GM18526 (cell line): ENCODE results near the gene DPP7.

Experiments
- POLR2A ChIP-seq: IDR thresholded peaks from 3 replicates; pipeline ENCODE4 v1.6.1; 2011; ENCODE audit not compliant: insufficient read length; ENCODE audit errors: extremely low read depth

The DPP7 gene

DNA sequence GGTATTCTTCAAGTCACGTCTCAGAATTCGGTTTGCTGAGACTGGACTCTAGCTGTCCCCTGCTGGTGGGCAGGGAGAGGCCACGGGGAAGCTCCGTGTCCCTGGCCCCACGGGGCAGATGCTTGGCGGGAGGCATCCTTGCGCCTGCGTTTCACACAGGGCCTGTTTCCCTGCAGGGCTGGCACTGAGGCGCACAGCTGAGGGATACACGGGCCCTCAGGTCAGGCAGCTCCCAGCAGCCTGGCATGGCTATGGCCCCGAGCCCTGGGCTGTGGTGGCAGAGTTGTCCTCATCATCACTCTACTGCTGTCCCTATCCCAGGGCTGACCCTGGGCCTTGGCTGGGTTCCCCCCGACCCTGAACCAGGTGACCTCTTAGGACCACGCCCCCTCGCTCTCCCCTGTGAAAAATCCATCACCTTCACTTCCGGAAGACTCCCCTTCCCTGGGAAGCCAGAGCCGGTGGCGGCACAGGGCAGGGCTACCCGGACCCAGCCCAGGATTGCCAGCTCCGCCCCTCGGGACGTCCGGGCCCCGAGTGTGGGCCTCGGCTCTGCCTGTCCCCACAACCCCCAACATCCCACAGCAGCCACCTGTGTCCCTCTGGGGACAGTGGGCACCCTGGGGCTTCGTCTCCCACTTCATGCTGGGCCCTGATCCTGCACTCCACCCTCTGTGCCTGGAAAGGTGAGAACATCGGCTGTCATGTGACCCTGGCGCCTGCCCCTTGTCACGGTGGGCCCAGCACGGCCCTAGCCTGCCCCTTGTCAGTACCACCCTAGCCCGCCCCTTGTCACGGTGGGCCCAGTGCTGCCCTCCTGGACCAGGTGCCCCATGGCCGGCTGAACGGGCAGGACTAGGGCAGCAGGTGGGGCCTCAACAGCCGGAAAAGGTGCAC is 5.0 kb downstream of the DPP7 start:
- no peak for TF ChIP-seq POLR2A

- TF ChIP-seq POLR2A = no peak
These were observed 5.8 kb downstream of the DPP7 start for GRCh38 chr9:137108608-137109249.

DNA sequence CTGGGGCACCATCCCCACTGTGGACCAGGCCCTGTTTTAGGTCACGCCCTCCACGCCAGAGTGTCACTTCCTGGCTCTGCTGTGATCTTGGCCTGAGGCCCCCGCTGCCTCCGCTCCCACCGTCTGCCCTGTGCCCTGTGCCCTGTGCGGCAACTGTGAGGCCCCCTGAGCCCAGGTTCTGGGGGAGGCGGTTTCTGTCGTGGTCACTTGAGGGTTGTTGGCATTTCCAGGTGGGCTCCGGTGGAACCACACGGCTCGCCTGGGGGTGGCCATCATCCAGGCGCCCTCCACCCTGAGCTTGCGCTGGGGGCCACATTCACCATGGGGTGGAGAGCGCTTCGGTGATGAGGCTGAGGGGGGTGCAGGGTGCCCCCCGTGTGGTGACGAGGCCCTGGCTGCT is 6.6 kb downstream of the DPP7 start:
- TF ChIP-seq POLR2A = no peak

GRCh38 chr9:137107312-137107921 is 7.1 kb downstream of the DPP7 start:
- no peak for TF ChIP-seq POLR2A

DNA sequence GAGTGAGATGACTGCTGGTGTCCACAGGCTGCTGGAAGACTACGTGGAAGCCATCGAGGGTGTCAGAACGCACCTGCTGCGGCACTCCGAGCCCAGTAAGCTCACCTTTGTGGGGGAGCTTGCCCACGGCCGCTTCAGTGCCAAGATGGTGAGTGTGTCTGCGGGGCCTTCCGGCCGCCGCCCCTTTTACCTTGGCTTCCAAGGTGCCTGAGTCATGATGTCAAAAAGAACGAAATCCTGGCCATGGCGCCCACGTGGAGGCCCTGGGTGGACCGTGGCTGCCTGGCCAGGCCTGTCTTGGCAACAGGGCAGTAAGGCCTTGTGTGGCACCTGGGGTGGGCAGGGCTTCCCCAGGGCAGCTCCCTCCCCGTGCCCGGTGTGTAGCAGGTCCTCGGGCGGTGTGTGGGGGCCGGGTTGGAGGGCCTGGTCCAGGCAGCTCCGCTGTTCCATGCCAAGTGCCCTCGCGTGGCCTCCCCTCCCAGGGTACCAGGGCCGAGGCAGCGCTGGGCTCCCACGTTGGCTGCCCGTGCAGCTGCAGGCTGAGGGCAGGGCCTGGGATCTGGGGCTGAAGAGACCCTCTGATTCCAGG is 7.8 kb downstream of the DPP7 start:
- no peak for TF ChIP-seq POLR2A

DNA sequence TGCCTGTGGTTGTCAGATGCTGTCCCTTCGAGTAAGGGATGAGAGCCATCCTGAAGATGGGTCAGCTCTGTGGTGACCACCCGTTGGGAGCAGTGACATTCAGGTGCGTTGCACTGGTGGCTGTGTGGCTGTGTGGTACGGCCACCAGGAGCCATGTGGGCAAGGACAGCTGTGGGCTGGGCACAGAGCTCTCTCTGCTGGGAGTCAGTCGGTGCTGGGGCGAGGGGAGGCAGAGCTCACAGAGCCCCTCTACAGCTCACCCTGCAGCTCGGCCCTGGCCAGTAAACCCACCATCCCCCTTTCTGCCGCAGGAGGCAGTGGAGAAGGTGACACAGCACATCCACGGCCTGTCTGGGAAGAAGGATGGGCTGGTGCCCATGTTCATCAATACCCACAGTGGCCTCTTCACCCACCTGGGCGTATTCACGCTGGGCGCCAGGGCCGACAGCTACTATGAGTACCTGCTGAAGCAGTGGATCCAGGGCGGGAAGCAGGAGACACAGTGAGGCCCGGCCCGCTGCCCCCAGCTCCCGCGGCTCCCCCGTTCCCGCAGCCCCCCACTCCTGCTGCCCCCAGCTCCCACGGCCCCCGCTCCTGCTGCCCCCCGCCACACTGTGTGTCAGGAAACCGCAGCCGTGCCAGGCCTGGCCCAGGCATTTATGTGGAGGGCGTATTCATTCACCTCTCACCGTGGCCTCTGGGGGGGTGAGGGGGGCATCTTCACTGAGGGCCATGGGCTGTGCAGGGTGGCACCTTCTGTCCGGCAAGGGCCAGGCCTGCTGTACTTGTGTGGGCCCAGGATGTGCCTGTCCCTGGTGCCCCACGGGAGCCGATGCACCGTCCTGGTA is 8.5 kb downstream of the DPP7 start:
- no peak for TF ChIP-seq POLR2A

DNA sequence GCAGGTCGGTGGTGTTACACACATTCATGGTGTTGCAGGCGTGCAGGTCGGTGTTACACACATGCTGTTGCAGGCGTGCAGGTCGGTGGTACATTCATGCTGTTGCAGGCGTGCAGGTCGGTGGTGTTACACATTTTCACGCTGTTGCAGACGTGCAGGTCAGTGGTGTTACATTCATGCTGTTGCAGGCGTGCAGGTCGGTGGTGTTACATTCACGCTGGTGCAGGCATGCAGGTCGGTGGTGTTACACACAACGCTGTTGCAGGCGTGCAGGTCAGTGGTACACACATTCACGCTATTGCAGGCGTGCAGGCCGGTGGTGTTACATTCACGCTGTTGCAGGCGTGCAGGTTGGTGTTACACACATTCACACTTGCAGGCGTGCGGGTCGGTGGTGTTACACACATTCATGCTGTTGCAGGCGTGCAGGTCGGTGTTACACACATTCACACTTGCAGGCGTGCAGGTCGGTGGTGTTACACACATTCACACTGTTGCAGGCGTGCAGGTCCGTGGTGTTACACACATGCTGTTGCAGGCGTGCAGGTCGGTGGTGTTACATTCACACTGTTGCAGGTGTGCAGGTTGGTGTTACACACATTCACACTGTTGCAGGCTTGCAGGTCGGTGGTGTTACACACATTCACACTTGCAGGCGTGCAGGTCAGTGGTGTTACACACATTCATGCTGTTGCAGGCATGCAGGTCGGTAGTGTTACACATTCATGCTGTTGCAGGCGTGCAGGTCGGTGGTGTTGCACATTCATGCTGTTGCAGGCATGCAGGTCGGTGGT is 11.1 kb downstream of the DPP7 start:
- no peak for TF ChIP-seq POLR2A

DNA sequence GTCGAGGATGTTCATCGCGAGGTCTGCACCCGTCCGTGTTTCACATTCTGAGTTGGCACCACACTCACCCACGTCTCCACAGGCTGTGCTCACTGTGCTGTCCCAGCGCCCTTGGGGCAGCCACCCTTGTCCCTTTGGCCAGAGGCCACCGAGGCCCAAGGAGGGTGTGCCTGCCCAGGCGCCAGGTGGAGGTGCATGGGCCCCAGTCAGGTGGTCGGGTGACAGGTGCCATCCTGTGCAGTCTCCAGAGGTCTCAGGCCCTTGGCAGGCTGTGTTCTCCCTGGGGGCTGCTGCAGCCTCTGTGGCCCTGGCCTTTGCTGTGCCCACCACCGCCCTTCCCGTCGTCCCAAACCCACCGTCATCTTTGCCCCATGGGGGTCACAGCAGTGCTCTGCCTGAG is 15.3 kb downstream of the DPP7 start:
- TF ChIP-seq POLR2A = no peak

DNA sequence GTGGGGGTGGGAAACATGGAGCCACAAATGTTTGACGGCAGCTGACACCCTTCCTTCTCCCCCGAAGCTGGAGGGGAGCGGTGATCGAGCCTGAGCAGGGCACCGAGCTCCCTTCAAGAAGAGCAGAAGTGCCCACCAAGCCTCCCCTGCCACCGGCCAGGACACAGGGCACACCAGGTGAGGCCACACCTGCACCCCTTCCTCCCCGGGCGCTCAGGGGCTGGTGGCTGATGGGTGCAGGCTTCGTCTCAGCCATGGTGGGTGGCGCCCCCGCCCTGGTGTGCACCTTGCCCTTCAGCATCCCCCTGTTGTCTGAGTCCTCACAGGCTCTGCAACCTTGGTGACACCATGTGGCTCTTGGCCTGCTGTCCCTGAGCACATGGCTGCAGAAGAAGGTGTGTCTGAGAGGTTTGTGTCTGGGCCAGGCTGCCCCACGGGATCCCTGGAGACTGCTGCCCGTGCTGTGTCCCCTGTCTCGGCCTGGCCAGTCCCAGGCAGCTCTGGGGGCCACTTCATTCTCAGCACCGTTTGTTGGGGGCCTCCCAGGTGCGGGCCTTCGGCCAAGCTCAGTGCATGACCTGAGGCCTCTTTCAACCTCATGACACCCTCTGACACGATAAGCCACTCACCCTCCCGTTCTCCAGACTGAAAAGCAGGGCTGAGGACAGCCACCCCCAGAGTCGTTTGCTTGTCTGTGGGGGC is 16.6 kb downstream of the DPP7 start:
- TF ChIP-seq POLR2A = no peak

DNA sequence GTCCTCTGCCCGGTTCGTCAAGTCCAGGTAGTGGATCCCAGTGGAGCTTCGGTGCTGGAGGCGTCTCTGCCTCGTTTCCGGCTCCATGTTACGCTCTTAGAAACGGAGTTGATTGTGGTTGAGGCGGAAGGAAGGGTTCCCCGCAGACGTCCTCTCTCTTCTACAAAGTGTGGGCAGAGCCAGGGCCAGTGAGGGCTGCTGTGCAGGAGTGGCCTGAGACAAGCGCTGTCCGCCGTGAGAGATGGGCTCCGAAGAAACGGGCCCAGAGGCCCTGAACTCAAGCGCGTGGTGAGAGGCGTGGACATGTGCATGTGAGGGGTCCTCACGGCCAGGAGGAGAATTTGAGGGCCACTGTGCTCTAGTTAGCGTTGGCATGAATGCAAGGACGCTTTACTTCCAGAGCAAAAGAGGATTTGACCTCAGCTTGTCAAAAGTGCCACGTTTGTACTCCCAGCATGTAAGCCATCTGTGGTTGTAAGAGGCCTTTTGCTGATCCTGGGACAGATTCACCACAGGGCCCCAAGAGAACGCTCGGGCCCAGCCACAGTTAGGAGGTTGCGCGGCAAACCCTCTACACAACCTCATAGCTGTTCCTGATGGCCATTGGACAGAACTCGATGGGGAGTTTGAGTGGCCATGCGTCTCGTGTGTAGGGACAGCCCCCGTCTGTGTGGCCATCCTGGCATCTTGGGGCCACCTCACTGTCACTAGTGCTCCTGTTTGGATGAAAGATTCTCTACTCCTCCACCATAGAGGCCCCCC is 17.6 kb downstream of the DPP7 start:
- TF ChIP-seq POLR2A = no peak

DNA sequence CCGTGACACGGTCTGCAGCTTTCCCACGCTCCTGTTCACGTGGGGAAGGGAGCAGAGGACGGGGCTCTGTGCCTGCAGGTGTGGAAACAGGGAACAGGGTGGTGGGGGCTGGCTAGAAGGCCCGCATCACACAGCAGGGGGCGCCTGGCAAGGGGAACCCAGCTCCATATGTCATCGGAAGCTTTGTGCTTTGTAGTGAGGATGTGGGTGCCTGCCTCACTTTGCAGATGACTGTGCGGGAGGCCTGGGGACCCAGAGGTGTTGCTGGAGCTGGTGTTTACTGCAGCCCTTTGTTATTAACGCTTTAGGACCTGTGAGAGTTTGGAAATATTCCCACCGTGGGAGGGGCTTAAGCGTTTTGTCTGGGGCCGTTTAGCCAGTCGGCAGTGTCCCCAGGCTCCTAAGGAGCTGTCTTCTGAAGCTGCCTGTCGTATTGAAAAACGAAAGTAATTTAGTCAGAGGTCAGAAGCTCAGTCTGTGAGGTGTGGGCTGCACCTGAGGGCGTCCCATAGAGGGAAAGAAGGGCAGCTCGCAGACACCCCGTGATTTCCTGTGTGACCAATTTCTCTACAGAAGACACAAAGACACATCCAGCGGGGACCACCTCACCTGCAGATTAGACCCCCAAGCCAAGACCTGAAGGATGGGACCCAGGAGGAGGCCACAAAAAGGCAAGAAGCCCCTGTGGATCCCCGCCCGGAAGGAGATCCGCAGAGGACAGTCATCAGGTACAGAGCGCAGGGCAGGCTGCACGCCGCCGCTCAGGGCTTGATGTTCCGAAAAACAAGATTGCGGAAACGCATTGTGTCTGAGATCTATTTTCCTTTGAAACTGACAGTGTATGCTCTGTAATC is 18.6 kb downstream of the DPP7 start:
- no peak for TF ChIP-seq POLR2A

GRCh38 chr9:137089232-137089947 is 25.1 kb downstream of the DPP7 start:
- no peak for TF ChIP-seq POLR2A

DNA sequence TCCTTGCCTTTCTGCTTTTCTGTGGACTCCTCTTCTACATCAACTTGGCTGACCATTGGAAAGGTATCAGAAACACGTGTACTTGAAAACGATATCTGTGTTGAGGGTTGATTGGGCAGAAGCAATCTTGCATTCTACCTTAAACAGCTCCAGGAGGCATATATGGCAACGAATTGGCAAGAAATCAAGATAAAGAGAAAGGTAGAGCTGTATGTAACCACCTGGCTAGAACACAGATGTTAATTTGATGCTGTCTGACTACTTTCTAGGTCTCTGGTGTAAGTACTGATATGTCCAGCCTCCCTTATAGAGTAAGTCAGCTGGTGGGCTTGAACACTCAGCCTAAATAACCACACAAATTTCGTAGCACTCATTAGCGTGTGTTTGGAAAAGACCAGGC is 26.4 kb downstream of the DPP7 start:
- no peak for TF ChIP-seq POLR2A
